GM21423 (cell line): ENCODE data around the gene OASL.

ENCODE experiments used
- ATAC-seq: cut with Tn5 transposase; IDR thresholded peaks from one replicate; pipeline ENCODE4 v1.9.1; 2021; ENCODE audit warnings: mild to moderate bottlenecking, moderate library complexity; ENCODE audit not compliant: unreplicated experiment

OASL gene

DNA sequence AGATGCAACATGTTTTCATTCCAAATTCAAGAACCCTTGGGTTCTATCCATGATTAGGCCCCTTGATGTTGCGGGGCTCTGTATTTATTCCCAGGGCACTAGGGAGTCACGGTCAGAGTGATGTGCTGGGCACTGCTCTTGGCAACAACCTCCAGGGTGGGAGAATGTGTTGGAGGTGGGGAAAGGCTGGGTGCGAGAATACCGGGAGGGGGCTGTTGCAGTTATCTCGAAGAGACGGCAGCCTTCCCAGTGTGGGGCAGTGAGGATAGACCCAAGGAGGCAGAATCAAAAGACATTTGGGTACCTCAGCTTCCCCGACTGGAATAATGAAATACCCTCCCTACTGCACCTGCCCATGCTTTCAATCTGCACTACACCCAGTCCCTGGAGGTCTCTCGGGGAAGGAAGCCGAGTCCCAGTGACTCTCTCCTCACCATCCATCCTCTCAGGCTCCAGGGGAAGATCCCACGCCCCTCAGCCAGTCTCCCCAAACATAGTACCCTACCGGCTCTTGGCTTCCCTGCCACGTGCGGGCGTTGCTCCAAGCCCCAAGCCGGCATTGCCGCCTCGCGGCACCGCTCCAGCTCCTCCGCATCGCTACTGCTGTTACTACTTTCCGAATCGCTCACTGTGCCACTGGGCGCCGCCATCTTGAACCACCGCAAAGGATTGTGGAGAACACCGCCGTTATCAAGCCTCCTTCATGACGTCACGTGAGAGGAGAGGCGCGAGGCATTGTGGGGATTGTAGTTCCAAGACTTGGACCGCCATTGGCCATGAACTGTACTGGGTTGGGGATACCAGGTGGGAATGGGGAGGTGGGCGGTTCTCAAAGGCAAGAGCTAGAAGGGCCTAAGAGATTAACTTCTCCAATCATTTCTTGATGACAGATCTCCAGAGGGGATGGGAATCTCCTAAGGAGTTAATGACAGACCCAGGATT lies 22.9 kb downstream of the OASL start, which contains the start of gene C12orf43:
TSS of gene C12orf43 (minus strand) at position 663 of the 942 bp plus-strand sequence. CDS start at position 650, 13 bp downstream.
- ATAC-seq = peak; percentile 96

DNA sequence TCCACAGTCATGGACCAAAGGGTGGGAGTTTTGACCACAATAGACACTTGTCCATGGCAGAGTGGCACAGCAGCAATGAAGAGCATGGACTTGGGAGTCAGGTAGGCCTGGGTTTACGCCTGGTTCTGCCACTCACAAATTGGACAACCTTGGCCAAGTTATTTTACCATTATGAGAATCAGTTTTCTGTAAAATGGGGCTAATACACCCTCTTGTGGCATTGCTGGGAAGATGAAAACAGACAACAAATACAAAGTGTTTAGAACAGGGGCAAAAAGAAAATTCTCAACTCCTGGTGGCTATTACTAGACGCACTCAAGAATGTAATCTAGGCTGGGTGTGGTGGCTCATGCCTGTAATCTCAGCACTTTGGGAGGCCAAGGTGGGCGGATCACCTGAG lies 25.3 kb downstream of the OASL start:
- no peak for ATAC-seq

DNA sequence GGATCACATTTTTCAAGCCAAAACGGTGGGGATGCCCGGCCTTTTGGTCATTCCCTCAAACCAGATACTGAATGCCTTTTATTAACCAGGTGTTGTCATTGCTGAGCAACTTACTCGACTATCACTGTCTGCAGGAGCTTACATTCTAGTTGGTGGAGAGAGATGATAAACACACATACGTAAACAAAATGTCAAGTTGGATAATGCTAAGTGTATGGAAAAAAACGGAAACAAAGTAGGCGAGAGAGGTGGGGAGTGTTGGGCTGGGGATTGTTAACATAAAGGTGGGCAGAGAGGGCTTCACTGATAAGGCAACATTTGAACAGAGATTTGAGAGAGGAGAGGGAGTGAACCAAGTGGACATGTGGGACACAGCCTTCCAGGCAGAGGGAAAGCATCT lies 27.2 kb downstream of the OASL start:
- ATAC-seq = no peak

DNA sequence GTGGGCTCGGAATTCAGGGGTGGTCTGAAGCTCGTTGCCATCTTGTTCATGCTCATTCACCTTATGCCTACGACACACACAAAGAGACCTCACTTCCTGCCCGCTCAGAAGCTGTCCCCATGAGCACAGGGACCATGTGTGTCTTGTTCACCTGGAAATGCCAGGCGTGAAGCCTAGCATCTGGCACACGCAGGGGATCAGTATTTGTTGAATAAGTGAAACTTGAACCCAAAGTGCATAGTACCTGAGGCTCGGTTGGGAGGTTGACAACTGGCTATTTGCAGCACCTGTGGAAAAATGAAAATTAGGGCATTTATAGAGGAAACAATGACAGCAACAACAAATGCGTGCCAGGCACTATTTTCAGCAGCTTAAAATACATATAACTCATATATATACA lies 28.2 kb downstream of the OASL start:
- no peak for ATAC-seq

DNA sequence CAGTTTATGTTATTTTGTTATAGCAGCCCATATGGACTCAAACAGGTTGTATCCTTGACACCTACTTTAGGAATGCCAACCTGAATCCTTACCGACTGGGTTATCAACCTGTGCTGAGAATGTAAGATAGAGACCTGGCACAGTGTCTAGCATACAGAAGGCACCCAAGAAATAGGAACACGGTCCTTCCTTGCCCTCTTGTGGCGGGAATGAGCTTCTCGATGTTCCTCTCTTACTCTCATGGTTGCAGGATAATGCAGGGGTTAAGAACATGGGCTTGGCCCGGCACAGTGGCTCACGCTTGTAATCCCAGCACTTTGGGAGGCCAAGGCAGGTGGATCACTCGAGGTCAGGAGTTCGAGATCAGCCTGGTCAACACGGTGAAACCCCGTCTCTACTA lies 29.3 kb downstream of the OASL start:
- ATAC-seq = no peak

DNA sequence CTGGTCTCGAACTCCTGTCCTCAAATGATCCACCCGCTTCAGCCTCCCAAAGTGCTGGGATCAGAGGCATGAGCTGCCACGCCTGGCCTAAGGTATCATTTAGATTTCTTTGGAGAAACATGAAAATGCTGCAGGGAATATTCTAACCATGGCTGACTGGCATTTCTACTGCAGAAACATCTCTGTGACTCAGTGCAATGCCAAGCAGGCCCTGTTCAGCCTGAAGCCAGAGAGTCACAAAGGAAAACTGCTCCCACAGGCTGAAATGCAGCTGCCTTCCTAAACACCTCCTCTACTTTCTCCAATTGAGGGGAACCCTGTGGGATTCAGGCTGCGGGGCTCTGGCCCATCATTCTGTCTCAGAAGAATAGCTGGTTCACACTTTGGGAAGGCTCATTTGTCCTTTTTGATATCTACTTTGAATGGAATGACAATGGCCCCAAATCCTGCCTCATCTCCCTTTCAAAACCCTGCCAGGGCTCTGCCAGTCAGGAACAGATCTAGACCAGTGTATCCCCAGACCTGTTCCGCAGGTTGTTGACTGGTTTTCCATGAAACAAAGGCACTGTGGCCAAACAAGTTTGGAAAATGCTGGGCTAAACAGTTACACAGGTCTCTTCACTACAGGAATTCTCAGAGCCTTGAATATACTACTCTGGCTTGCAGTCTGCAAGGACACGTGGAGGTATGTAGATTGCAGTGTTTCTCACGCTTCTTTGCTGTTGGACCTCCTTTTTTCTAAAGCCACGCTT lies 30.5 kb downstream of the OASL start:
- no peak for ATAC-seq

GRCh38 chr12:121005346-121005815 lies 33.7 kb downstream of the OASL start:
- ATAC-seq = no peak

DNA sequence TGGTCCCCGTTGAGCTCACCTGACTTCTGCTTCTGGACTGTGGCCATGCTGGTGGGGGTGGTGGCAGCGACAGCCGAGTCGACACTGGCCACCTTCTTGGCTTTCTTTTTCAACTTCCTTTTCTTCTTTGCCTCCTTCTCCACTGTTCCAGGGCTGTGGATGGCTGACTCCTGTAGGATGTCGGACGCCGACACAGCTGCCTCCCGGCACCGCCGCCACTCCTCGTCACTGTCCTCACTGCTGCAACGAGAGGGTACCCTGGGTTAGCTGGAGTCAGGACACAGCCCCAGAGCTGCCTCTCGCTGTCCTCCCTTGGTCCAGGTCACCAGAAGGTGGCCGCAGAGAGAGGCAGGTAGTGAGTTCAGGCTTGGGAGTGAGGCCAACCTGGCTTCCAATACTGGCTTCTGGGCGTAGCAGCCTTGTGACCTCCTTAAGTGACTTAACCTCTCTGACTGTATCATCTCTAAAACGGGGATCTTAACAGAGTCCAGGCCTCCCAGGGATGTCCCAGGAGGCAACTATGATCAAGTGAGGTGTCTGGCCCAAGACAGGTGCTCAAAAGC lies 34.7 kb downstream of the OASL start:
- ATAC-seq = no peak

DNA sequence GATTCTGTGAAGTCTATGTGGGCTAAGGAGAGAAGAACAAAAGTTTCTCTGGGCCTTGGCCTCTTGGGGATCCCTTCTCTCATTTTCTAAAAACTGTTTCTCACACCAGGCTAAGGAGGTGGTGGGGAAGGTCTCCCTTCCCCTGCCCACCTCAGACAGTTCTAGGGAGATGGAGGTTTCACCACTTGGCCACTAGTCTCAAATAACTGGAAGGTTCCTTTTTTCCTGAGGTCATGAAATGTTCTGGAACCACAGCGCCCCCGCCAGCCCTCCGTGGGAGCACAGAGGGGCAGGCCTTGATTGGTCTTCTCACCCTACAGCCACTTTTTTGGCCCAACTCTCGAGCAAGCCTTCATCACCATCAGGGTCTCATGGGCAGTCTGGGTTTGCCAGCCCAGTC lies 35.4 kb downstream of the OASL start:
- no peak for ATAC-seq

DNA sequence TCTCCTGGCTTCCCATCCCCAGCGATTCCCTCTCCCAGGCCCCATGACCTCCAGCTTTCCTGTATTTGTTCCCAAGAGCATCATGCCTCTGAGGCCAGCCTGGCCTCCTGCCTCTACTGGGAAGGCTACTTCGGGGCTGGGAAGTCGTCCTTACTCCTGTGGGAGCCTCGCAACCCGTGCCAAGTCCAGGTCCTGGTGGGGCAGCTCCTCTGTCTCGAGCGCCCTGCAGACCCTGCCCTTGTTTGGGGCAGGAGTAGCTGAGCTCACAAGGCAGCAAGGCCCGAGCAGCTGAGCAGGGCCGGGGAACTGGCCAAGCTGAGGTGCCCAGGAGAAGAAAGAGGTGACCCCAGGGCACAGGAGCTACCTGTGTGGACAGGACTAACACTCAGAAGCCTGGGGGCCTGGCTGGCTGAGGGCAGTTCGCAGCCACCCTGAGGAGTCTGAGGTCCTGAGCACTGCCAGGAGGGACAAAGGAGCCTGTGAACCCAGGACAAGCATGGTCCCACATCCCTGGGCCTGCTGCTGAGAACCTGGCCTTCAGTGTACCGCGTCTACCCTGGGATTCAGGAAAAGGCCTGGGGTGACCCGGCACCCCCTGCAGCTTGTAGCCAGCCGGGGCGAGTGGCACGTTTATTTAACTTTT lies 37.1 kb downstream of the OASL start:
- no peak for ATAC-seq

GRCh38 chr12:121001060-121001459 lies 38.0 kb downstream of the OASL start:
- ATAC-seq = no peak

DNA sequence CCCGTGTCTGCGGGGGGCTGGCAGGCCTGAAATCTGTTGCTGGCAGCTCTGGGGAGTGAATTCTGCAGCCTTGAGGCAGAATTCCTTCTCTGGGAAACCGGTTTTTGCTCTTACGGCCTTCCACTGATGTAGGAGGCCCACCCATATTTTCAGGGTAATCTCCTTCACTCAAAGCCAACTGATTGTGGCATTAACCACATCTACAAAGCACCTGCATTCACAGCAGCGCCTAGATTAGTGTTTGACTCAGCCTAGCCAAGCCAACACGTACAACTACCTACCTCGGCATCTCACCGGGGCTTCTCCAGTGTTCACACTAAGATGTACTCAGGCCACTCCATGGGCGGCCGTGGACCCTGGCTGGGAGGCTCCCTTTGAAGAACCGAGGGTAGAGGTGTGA lies 38.5 kb downstream of the OASL start:
- no peak for ATAC-seq

DNA sequence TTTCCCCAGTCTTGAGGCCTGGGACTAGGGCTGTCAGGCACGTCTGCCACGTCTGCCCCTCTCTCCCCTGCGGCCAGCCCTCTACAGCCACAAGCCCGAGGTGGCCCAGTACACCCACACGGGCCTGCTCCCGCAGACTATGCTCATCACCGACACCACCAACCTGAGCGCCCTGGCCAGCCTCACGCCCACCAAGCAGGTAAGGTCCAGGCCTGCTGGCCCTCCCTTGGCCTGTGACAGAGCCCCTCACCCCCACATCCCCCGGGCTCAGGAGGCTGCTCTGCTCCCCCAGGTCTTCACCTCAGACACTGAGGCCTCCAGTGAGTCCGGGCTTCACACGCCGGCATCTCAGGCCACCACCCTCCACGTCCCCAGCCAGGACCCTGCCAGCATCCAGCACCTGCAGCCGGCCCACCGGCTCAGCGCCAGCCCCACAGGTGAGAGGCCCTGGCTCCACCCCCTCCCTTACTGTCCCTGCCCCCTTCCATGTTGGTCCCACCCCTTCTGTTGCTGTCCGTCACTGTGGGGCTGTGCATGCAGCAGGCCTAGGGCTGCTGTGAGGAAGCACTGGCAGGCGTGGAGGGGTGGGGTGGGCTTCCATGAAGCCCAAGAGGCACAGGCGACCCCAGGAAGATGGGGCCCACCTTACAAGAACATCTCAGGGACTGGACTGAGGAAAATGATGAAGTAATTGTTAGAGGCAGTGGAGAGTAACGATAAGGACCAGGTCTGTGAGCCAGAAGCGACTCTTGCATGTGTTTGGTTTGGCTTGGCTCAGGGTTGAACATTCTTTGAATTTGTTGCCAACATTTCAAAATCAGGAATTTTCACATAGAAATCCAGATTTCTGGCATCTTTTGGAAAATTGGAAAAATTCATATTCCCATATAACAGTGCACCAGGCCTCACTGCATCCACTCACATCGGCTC lies 39.6 kb downstream of the OASL start:
- ATAC-seq = no peak

GRCh38 chr12:120998435-120998834 lies 40.6 kb downstream of the OASL start:
- ATAC-seq = no peak

DNA sequence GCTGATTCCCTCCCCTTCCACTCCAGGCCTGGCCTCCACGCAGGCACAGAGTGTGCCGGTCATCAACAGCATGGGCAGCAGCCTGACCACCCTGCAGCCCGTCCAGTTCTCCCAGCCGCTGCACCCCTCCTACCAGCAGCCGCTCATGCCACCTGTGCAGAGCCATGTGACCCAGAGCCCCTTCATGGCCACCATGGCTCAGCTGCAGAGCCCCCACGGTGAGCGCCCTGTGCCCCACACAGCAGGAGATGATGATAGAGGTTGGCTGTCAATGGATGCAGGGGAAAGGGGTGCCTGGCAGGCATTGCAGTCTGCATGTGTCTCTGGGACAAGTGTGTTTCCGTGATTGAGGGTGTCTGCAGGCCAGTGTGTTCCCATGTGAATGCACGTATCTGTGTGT lies 41.6 kb downstream of the OASL start:
- ATAC-seq = no peak

DNA sequence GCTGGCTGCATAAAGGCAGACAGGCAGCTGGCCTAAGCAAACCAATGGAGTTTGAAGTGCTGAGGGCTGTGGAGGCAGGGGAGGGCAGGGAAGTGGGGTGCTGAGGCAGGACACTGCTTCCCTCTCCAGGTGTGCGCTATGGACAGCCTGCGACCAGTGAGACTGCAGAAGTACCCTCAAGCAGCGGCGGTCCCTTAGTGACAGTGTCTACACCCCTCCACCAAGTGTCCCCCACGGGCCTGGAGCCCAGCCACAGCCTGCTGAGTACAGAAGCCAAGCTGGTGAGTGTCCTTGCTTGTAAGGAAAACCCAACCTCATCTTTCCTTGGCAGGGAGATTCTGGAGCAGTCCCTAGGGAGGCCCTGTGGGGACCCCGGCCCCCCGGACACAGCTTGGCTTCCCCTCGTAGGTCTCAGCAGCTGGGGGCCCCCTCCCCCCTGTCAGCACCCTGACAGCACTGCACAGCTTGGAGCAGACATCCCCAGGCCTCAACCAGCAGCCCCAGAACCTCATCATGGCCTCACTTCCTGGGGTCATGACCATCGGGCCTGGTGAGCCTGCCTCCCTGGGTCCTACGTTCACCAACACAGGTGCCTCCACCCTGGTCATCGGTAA lies 42.8 kb downstream of the OASL start:
- ATAC-seq = no peak

DNA sequence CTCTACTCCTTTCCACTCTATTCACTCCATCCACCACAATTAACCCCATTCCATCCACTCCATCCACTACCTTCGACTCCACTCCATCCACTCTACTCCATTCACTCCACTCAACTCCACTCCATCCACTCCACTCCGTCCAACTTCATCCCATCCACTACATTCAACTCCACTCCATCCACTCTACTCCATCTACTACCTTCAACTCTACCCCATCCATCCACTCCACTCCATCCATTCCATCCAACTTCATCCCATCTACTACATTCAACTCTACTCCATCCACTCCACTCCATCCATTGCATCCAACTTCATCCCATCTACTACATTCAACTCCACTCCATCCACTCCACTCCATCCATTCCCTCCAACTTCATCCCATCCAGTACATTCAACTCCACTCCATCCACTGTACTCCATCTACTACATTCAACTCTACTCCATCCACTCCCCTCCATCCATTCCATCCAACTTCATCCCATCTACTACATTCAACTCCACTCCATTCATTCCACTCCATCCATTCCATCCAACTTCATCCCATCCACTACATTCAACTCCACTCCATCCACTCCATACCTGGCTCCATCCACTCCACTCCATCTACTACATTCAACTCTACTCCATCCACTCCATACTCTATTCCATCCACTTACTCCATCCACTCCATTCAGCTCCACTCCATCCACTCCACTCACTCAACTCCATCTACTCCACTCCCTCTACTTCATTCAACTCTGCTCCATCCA lies 44.3 kb downstream of the OASL start:
- ATAC-seq = no peak

- no peak for ATAC-seq
Observed at GRCh38 chr12:120994059-120994458, 45.0 kb downstream of the OASL start.

DNA sequence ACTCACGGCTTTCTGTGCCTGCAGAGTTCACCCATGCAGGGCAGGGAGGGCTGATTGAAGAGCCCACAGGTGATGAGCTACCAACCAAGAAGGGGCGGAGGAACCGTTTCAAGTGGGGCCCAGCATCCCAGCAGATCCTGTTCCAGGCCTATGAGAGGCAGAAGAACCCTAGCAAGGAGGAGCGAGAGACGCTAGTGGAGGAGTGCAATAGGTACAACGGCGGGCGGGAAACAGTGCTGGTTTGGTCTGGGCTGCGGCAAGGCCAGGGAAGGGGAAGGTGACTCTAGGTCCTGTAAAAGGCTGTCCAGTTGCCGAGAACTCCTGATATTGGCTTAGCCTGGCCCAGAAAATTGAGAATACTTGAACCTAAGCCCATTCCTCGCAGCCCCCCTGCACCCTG lies 45.5 kb downstream of the OASL start:
- ATAC-seq = no peak
